Measurements from ENCODE around the gene TMEM256.
A peak's percentile ranks its signal among the peaks of the same experiment; 100 is the strongest.

TMEM256 gene

DNA sequence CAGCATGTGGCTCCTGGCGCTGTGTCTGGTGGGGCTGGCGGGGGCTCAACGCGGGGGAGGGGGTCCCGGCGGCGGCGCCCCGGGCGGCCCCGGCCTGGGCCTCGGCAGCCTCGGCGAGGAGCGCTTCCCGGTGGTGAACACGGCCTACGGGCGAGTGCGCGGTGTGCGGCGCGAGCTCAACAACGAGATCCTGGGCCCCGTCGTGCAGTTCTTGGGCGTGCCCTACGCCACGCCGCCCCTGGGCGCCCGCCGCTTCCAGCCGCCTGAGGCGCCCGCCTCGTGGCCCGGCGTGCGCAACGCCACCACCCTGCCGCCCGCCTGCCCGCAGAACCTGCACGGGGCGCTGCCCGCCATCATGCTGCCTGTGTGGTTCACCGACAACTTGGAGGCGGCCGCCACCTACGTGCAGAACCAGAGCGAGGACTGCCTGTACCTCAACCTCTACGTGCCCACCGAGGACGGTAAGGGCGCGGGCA lies 4.4 kb upstream of the TMEM256 start:
- DNase-seq (ENCODE audit: low read depth in 2 of 2), result no peak

DNA sequence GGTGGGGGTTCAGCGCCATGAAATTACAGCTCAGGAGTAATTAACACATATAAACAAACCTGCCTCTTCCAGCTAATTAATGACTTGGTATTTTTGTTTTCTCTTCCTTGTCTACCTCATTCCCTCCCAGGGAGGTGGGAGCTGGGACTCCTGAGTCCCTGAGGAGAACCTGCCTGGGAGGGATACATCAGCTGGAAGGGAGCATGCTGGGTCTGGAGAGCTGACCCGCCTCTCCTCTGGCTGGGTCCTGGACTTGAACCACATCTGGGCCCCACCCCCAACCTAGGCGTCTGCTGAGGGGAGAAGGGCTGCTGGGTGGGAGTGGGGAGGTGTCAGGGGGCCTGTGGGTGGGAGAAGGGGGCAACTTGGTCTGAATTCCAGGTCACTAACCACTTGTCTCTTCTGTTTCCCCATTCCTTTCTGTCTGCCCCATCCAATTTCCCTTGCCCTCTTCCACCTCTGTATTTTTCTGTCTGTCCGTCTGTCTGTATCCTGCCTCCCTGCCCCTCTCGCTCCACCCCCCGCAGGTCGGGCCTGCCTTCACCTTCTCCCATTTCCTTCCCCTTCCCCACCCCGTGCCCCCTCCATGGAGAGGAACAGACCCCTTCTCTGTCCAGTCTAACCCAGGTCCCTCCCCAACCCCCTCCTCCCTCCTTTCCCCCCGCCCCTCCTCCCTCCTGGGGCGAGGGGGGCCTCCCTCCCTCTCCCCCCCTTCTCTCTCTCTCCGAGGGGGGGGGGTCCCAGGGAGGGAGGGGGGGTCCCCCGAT lies 3.8 kb upstream of the TMEM256 start, which contains the start of gene NLGN2:
TSS of gene NLGN2 (plus strand) at position 361 of the 767 bp plus-strand sequence. CDS start 411 bp downstream, outside the sequence.
- no peak for DNase-seq (ENCODE audit: low read depth in 2 of 2)

DNA sequence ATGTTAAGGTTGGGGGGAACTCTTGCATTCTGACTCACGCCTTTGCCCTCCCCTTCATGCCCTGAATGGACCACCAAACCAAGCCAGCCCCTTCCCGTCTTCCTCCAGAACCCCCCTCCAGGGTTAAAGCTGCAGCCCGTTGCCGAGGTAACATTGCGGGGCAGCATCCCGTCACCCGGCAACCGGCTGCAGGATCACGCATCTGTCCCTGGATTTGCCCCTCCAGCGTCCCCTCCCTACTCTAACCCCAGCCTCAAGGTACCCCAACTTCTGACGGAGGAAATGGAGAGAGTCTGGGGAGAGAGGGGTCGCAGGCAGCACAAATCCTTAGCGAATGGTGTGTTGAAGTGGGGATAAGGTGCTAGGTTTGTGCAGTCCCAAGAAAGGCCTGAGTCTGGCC lies 3.2 kb upstream of the TMEM256 start:
- no peak for DNase-seq (ENCODE audit: low read depth in 2 of 2)

DNA sequence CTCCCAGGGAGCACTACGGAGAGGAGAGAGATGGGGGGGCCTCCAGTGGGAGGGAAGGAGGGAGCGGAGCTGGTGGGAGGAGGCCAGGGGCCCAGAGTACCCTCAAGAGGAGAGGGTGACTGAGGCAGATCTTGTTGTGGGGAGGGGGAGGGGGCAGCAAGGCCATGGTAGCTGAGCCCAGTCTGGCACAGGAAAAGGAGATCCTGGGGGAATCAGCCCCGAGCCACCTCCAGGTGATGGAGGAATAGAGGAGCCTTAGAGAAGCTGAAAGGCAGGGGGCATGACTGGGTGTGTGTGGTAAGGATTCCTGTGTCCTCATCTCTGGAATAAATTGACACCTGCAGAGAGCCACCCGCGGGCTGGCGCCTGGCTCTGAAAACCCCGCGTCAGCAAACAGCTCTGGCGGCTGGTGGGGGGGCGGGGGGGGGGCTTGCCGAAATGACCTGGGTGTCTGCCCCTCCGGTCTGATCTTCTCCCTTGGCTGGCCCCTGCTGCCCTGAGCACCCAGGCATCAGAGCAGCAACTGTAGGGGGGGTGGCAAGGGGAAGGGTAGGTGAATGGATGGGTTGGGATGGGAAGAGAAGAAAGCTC lies 2.4 kb upstream of the TMEM256 start:
- no peak for DNase-seq (ENCODE audit: low read depth in 2 of 2)

DNA sequence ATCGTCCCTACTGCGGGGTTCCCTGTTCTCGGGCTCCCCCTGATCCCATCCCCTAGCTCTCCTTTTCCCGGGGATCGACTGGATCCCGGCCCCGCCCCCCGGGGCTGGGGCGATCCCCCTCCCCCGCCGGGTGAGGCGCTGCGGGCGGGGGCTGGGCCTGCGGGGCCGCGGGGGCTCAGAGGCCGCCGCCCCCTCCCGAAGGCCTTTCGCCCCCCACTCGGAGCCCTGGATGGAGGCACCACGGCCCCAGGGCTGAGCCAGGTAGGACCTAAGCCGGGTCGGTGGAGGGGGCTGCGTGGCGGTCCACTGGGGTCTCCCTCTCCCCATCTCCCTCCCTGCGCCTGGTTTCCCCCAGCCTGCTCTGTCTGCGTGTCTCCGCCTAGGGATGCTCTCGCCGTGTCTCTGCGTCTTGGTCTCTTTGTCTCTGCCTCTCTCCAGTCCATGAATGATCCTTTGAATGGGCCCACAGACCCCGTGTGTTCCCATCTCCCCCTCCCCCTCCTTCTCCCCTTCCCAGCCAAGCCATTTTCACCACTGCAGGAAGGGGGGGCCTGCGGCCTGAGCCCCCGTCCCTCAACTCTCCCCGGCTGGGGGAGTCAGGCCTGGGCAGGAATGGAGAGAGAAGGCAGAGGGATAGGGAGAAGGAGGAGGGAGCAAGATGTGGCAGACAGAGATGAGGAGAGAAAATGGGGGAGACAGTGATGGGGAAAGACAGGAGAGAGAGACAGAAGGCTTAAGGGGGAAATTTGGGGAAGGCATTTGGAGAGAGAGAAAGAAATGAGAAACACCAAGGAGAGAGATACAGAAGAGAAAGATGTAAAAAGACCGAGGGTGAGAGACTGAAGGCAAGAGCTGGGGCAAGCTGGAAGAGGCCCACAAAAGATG lies 1.7 kb upstream of the TMEM256 start:
- DNase-seq (ENCODE audit: low read depth in 2 of 2), result no peak

DNA sequence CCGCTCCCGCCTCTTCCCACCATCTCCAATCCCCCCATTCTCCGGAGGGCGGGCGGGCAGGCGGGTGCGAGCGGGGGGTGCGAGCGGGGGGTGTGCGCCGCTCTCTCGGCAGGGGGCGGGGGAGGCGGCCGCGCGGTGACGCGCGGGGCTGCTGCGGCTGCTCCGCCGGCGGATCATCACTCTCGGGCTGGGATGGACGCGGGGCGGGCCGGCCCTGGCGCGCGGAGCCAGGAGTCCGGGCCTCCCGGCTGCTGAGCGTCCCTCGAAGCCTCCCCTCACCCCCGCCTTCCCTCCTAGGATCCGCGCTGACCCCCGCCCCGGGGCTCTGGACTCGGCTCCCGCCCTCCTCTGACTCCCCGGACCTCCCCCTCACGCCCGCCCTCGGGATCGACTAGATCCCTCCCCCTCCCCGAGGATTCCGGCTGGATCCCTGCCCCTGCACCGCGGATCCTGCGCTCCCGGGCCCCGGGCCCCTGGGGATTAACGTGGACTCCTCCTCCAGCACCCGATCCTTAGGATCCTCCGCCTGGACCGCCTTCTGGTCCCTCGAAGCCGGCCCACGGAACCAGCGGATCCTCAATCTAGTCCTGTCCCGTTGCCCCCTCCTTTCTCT lies 946 bp upstream of the TMEM256 start:
- no peak for DNase-seq (ENCODE audit: low read depth in 2 of 2)

DNA sequence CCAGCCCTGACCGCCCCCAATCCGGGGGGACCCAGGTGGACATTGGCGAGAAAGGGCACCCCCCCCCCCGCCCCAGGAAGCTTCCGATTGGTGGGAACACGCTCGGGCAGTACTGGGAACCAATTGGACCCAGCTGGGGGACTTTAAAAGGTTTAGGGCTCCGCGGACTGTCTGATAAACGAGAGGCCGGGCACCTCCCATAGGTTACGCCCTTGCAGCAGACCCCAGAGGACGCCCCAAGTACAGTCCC lies 245 bp downstream of the TMEM256 start:
- DNase-seq (ENCODE audit: low read depth in 2 of 2), result no peak

DNA sequence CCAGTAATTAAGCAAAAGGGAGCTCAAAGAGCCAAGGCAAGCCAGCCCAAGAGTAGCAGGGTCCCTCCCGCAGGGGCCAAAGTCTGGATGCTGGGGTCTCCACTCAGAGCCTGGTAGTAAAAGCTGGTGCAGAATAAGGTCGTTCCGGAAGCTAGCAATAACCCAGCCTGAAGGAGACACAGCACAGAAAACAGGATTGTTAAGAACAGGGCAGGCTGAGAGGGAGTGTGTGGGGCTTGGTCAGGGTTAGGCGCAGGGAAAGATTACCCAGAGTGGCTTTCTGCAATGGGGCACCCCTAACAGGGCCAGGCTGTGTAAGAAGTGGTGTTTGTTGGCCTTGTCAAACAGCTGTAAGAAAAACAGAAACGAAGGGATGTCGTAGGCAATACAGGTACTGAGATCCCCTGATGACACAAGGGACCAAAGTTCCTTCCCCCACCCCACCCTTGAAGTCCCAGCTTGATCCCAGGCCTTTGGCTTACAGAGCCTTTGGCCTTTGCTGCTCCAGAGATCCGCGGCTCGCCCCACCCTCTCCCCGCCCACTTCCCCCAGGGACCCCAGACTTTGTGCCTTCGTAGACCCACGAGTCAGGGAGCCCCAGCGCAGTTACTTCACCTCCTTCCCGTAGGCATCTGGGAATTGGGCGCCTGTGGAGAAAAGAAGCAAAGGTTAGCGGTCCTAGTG lies 712 bp downstream of the TMEM256 start:
- no peak for DNase-seq (ENCODE audit: low read depth in 2 of 2)

DNA sequence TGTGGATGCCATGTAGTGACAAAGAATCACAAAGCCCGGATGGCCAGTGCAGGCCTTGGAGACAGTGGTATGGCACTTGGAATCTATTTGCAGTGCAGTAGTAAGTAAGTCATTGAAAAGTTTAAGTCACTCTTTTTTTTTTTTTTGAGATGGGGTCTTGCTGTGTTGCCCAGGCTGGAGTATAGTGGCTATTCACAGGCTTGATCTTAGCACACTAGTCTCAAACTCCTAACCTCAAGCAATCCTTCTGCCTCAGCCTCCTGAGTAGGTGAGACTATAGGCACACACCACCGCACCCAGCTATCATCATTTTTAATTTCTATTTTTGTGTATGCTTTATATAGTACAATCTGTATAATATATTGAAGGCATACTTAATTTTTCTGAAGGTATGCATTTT lies 5.3 kb downstream of the TMEM256 start:
- no peak for DNase-seq (ENCODE audit: low read depth in 2 of 2)

DNA sequence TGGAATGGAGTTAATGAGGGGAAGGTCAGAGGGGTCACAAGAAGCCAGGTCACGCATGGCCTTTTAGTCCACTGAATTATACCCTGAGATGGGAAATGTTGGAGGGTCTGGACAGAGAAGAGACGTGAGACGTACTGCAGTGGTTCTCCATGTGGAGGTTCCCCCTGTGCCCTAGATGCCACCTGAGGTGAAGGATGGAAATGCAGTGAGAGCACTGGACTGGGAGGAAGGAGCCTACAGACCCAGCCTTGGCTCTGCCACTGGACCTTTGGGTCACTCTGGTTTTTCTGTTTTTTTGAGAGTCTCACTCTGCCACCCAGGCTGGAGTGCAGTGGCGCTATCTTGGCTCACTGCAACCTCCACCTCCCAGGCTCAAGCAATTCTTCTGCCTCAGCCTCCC lies 7.8 kb downstream of the TMEM256 start:
- no peak for DNase-seq (ENCODE audit: low read depth in 2 of 2)

DNA sequence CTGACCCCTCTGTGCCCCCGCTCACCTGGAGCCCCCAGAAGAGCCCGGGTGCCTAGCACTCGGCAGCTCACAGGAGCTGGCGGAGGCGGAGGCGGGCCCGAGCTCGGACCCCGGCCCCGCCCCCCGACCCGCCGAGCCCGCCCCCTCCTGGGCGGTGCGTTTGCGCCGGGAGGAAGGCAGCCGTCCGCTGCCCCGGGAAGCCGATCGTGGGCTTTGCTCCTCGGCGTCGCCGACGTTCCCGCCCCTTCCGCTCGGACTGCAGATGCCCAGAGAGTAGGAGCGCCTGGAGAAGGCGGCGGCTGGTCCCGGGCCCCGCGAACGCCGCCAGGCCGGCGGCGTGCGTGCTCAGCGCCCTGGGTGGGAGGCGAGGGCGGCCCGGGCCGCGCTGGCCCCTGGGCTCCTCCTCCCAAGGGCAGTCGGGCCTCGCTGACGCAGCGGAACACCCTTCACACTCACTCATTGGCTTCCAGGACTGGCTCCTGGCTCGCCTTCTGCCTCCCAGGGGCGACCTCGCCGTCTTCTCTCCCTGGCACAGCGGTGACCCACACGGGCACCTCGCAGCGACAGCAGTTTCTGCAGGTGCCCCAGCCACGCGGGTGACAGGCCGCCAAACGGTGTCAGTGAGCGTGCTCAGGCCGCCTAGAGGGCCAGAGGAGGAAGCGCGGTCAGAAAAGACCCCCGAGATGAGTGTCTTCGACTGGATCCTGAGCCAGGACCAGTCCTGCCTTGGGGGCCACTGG lies 9.3 kb downstream of the TMEM256 start, which contains the start of gene PLSCR3:
TSS of gene PLSCR3 (minus strand) at position 74 of the 740 bp plus-strand sequence. CDS start 415 bp downstream, outside the sequence.
- peak; percentile 65 to 83 for DNase-seq (ENCODE audit: low read depth in 2 of 2)

DNA sequence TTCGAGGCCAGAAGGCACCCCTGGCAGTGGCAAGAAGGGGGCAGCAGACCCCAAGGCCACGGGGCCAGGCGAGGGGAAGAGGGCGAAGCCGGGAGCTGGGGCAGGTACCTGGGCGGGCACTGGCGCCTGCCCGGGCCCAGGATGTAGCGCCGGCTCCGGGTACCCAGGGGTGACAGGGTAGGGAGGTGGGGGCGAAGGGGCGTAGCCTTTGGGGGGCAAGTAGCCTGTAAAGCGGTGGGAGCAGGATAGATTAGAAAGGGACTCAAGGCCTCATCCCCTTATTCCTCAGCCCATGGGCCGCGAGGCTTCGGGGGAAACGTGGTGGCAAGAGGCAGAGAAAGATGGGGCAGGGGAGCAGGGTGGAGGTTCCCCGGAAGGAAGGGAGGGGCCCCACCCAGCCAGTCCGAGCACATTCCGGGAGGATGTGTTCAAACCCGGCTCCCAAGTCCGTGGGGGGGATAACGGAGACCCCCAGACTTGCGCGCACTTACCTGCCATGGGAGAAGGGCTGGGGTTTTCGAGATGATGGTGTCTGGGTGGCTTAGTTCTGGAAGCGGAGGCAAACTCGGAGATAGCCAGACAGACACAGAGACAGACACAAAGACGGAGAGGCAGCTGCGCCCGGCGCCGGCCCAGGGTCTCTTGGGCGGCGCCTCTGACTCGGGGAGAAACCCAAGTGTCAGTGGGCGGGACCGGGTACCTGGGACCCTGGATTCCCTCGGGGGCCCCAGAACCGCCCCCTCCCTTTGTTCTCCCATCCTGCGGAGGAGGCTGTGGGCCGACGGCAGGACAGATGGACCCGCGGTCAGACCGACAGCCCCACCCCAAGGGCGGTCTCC lies 10.1 kb downstream of the TMEM256 start:
- DNase-seq (ENCODE audit: low read depth in 2 of 2), result peak in 1 of 2 experiments; percentile 53

DNA sequence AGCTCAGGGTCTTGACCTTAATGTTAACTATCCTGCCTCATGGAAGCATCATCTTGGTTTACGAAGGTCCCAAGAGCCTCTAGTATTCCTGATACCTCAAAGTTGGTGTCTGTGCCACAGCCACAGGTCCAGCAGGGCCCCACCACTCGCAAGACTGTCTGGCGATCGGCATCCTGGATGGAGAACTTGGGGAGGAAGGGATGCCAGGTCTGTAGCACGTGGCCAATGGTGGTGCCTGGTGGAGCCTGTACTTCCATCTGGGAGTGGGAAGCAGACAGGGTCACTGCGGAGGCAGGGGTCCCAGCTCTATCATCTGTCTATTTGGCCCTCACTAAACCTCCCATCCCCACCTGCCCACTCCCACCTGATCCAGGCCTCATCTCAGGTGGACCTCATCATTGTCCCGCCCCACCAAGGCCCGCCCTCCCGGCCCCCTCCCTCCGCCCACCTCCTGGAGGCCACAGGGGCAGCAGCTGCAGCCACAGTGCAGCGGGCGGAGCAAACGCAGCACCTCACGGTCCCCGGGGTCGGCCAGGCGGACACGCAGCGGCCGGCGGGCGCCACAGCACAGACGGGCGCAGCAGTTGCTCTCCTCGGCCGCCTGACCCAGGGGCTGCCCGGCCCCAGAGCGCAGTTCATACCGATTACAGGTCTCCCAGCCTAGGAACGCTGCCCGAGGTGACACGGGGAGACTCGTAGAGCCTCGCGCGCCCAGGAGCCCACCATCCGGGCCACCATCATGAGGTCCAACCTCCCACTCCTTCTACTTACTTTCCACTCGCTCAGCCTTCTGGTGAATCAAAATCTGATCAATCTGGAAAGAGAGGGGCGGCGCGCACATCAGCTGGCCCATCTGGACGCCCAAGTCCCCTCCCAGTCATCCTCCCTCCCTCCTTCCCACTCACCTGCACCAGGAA lies 10.9 kb downstream of the TMEM256 start:
- DNase-seq (ENCODE audit: low read depth in 2 of 2), result no peak

DNA sequence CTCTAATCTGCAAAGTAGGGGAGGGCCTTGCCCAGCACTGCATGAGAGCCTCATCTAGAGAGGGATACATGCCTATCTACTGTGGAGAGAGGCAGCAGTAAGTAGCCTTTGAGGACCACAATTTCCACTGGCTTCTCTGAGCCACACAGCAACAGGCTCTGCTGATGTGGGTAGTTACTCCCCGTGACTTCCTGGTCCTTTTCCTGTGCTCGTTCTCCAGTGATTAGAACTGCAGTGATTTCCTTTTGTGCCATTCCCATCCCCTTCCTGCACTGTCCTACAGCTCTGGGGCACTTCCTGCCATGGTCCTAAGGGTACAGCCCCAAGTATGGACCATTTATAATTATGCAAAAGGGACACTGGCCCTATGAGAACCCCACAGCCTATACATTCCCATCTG lies 12.6 kb downstream of the TMEM256 start:
- DNase-seq (ENCODE audit: low read depth in 2 of 2), result no peak

DNA sequence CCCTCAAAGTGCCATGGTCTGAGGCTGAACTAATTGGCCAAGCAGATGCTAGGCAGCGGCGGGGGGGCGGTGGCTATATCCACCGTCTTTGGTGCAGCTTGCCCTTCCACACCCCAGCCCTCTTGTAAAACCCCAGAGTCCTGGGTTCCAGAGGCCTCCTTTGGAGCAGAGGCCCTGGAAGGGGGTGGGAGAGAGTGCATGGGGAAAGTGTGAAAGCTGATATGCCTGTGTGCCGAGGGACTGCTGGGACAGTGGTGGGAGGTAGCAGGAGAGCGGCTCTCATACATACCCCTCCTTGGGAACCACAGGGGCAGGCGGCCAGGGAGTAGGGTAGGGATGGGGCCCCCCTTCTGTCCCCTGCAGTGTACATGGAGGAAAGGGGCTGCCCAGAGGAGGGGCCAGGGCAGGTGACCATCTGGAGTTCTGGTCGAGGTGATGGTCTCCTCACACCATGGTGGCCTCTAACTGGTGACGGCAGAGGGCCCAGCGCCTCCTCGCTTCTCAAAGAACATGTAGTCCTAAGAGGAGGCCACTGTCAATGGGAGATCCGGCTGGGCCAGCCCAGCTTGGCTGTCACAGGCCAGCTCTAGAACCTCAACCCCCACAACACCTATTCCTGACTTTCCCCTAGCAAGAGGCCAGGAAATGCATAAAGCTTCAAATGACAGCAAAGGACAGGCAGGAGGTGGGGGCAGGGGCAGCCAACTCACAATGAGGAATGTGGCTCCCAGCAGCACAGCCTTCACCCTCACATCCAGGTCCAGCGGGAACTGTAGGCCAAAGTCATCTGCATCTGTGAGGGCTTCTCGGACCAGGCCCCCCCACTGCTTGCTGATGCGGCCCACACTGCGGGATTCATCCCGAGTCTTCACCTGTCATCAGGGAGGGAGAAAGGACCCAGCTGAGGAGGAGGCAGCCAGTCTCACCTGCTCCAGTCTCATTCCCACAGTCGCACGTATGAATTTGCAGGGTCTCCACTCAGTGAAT lies 13.7 kb downstream of the TMEM256 start:
- DNase-seq (ENCODE audit: low read depth in 2 of 2), result no peak

DNA sequence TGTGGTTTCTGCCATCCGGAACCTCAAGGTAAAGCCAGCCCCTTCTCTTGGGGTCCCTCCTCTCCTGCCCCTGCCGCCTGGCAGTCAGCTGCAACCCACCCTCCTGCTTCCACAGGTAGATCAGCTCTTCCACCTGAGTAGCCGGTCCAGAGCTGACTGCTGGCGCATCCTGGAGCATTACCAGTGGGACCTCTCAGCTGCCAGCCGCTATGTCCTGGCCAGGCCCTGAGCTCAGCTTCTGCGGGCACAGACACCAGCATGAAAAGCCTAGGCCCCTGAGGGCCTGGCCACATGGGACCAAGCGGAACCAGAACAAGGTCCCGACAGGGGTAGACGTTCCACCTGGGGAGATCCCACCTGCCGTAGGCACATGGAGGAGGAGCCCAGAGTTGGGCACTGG lies 15.0 kb downstream of the TMEM256 start:
- DNase-seq (ENCODE audit: low read depth in 2 of 2), result no peak

DNA sequence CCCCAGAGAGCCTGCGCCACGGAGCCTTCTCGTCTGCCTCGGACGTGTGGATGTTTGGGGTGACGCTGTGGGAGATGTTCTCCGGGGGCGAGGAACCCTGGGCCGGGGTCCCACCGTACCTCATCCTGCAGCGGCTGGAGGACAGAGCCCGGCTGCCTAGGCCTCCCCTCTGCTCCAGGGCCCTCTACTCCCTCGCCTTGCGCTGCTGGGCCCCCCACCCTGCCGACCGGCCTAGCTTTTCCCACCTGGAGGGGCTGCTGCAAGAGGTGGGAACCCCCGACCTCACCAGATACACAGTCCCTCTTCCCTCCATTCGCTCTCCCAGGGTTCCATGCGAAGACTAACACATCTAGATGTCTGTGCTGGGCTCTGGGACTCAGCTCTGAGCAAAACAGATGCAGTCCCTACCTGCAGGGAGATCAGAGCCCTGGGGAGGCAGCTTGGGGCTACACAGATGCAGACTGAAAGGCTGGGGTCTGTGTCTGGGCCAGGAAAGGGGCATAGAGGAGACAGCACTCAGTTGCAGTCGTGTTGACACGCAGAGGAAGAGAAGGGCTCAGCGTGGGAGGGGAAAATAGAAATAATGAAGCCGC lies 19.3 kb downstream of the TMEM256 start:
- DNase-seq (ENCODE audit: low read depth in 2 of 2), result no peak

Measured in stimulated activated CD4-positive, alpha-beta T cell treated with anti-CD3 and anti-CD28 coated beads, Interleukin-12 subunit alpha, Interleukin-12 subunit beta, amount 100 ng/mL, for 24 hours (primary cell).